ELF-1 (cell line): ENCODE results near the gene WDR89.
"Not testable (repeated sequence)": the region's sequence is repeated elsewhere in the genome, so short reads cannot be mapped to it uniquely, and the experiment has no call there.

Experiments used
- DNase-seq: peaks from one replicate; pipeline ENCODE4 v3.0.0-alpha.2; 2016; ENCODE audit warnings: low read depth, low spot score

WDR89 gene

GRCh38 chr14:63596998-63597658 is 44.5 kb downstream of the WDR89 start:
- DNase-seq: no peak

- no peak for DNase-seq
Observed at GRCh38 chr14:63594455-63595372, 47.0 kb downstream of the WDR89 start.

GRCh38 chr14:63583046-63583445 is 58.6 kb downstream of the WDR89 start:
- DNase-seq: not testable (repeated sequence)

- DNase-seq: no peak
Observed at GRCh38 chr14:63581491-63581890, 60.2 kb downstream of the WDR89 start.

- DNase-seq: no peak
Observed at GRCh38 chr14:63578300-63578699, 63.4 kb downstream of the WDR89 start.

- DNase-seq: no peak
Observed at GRCh38 chr14:63573581-63573980, 68.1 kb downstream of the WDR89 start.

- DNase-seq: peak; percentile 10
Observed at GRCh38 chr14:63565448-63565847, 76.2 kb downstream of the WDR89 start.

- peak; percentile 25 for DNase-seq
Observed at GRCh38 chr14:63564318-63564717, 77.4 kb downstream of the WDR89 start.

GRCh38 chr14:63563370-63564026 is 78.2 kb downstream of the WDR89 start:
- peak; percentile 40 for DNase-seq

- no peak for DNase-seq
Observed at GRCh38 chr14:63562405-63562804, 79.3 kb downstream of the WDR89 start.

- DNase-seq: no peak
Observed at GRCh38 chr14:63555572-63555971, 86.1 kb downstream of the WDR89 start.

GRCh38 chr14:63551332-63551731 is 90.3 kb downstream of the WDR89 start:
- no peak for DNase-seq

- no peak for DNase-seq
Observed at GRCh38 chr14:63547798-63548335, 93.8 kb downstream of the WDR89 start.
